Prostate gland (tissue), 2 donors: ENCODE results near the gene UCN2. TPM values are rescaled to one million over a fixed set of nuclear protein-coding genes. Genes with fewer than 3 reads are reported as not detected.

Experiments
- DNase-seq: peaks from one replicate; pipeline ENCODE4 v3.0.0-alpha.2; 2019; ENCODE audit warnings: low spot score
- H3K27ac ChIP-seq, 2 donors: fragments of 200-600 bp; sonication (generic); 2 replicates each; pipeline ENCODE4 v1.5.1; 2017 to 2019
- H3K27me3 ChIP-seq: fragments of 200-600 bp; sonication (generic); replicated peaks from 2 replicates; pipeline ENCODE4 v1.5.1; 2019; ENCODE audit not compliant: insufficient read depth
- H3K36me3 ChIP-seq, 2 donors: fragments of 200-600 bp; sonication (generic); 1 replicate in 1 of 2; 2 replicates in 1 of 2; pipeline versions ENCODE4 v1.5.1 to v1.8.1; 2017 to 2019
- H3K4me1 ChIP-seq: fragments of 200-600 bp; sonication (generic); replicated peaks from 2 replicates; pipeline ENCODE4 v1.5.1; 2019
- H3K4me3 ChIP-seq, 2 donors: fragments of 200-600 bp; sonication (generic); 2 replicates each; pipeline ENCODE4 v1.5.1; 2017 to 2019
- H3K9me3 ChIP-seq: fragments of 200-600 bp; sonication (generic); 2 replicates; pipeline ENCODE4 v1.5.1; 2017
- CTCF ChIP-seq, 4 experiments: fragments of 200-600 bp in 2 of 4; fragments of 450-650 bp in 2 of 4; sonication (generic) in 2 of 4; IDR thresholded peaks; 1 replicate in 3 of 4; 2 replicates in 1 of 4; pipeline ENCODE4 v1.5.1; 2016 to 2019; ENCODE audit warnings: antibody characterized with exemption in 4 of 4, mild to moderate bottlenecking in 2 of 4, moderate library complexity in 2 of 4
- POLR2A ChIP-seq: fragments of 450-650 bp; IDR thresholded peaks from one replicate; pipeline ENCODE4 v1.6.1; 2016; ENCODE audit warnings: antibody characterized with exemption, mild to moderate bottlenecking
- POLR2AphosphoS5 ChIP-seq: sonication (generic); formaldehyde crosslinking; IDR thresholded peaks from one replicate; pipeline ENCODE4 v1.6.1; 2017; ENCODE audit warnings: antibody characterized with exemption
- WGBS: methylation state at CpG from one replicate; pipeline ENCODE4 v1.1.5; 2018; 5-methylcytosine and 5-hydroxymethylcytosine counted together
- intact Hi-C: fragments of 100-400 bp; cut with DNase I; formaldehyde crosslinking; loops from one replicate; pipeline ENCODE4 v1.14.2; 2022
- total RNA-seq, 2 donors: library from RNA; depleted of rRNA; stranded (reverse); fragments of >200 nt; gene quantifications; one replicate each; pipeline ENCODE4 v1.1.0, GENCODE V29; 2016

The UCN2 gene
- total RNA-seq, 2 donors from 2014 or later = 0.85 to 1.6 TPM

- intact Hi-C loops = loop anchor here (5.0 kb wide), 2 partner anchors 40 to 130 kb away; partner anchors contain the start of gene PFKFB4
Observed at GRCh38 chr3:48597408-48597800, 33.8 kb upstream of the UCN2 start.

GRCh38 chr3:48596676-48597407, 33.3 kb upstream of the UCN2 start:
- H3K27ac ChIP-seq = peak overlapping the region; percentile 79 to 84

More at GRCh38 chr3:48597408-48597800, 33.8 kb upstream of the UCN2 start:
- no peak for DNase-seq
- Histone ChIP-seq H3K27ac (peak overlapping the region; percentile 79 to 84), H3K36me3 (peaks cover 0 to 16% of the 10 kb centered on the region in 2 donors), H3K27me3 (no peaks in the 10 kb centered on the region), H3K4me3 (no peak overlapping the region), H3K4me1 (peaks cover 27% of the 10 kb centered on the region), H3K9me3 (no peaks in the 10 kb centered on the region)
- 80% methylated on average over 6 of the region's 6 CpGs for WGBS
- TF ChIP-seq CTCF (IDR thresholded peaks at IDR 0.05) (no peak), POLR2A (no peak), POLR2AphosphoS5 (no peak)

GRCh38 chr3:48596157-48596556, 32.6 kb upstream of the UCN2 start:
- Histone ChIP-seq H3K36me3 (peaks cover 0 to 11% of the 10 kb centered on the region in 2 donors), H3K27me3 (no peaks in the 10 kb centered on the region), H3K27ac (peak overlapping the region; percentile 79 to 84), H3K4me3 (no peak overlapping the region), H3K9me3 (no peaks in the 10 kb centered on the region), H3K4me1 (peaks cover 27% of the 10 kb centered on the region)
- TF ChIP-seq POLR2A (no peak), CTCF (IDR thresholded peaks at IDR 0.05) (no peak), POLR2AphosphoS5 (no peak)
- intact Hi-C loops = loop anchor here (5.0 kb wide), 2 partner anchors 39 to 129 kb away; partner anchors contain the start of gene PFKFB4
- 86% methylated on average over 5 of the region's 5 CpGs for WGBS
- no peak for DNase-seq

More at GRCh38 chr3:48596676-48597407, 33.3 kb upstream of the UCN2 start:
- no peaks in the 10 kb centered on the region for H3K9me3 ChIP-seq
- peaks cover 27% of the 10 kb centered on the region for H3K4me1 ChIP-seq
- no peak for TF ChIP-seq POLR2A
- TF ChIP-seq CTCF (IDR thresholded peaks at IDR 0.05) = no peak
- TF ChIP-seq POLR2AphosphoS5 = no peak
- DNase-seq = no peak
- H3K4me3 ChIP-seq = no peak overlapping the region
- H3K36me3 ChIP-seq = peaks cover 0 to 16% of the 10 kb centered on the region in 2 donors
- intact Hi-C loops = loop anchor here (5.0 kb wide), 2 partner anchors 40 to 130 kb away; partner anchors contain the start of gene PFKFB4
- 74% methylated on average over 8 of the region's 8 CpGs for WGBS
- H3K27me3 ChIP-seq = no peaks in the 10 kb centered on the region

GRCh38 chr3:48595526-48596121, 32.0 kb upstream of the UCN2 start:
- Histone ChIP-seq H3K27ac (peak overlapping the region; percentile 79 to 84), H3K4me1 (peaks cover 26% of the 10 kb centered on the region), H3K36me3 (peaks cover 0 to 7% of the 10 kb centered on the region in 2 donors), H3K9me3 (no peaks in the 10 kb centered on the region), H3K27me3 (no peaks in the 10 kb centered on the region), H3K4me3 (peak overlapping the region in 1 of 2 donors; percentile 30)
- 25% methylated on average over 6 of the region's 10 CpGs for WGBS
- DNase-seq = peak; percentile 48
- intact Hi-C loops = loop anchor here (5.0 kb wide), 2 partner anchors 38 to 128 kb away; partner anchors contain the start of gene PFKFB4
- TF ChIP-seq POLR2A = no peak
- TF ChIP-seq CTCF (IDR thresholded peaks at IDR 0.05) = no peak
- no peak for TF ChIP-seq POLR2AphosphoS5
